H1 (cell line): ENCODE results near the gene CNIH3. TPM values are rescaled to one million over a fixed set of nuclear protein-coding genes. Genes with fewer than 3 reads are reported as not detected.

Experiments
- CTCF ChIA-PET: fragments of 300-600 bp; sonication (Branson Sonifier 250); formaldehyde crosslinking; loops from one replicate; lab custom pipeline; 2021; ENCODE audit not compliant: partially characterized antibody; lab: Charles Lee
- POLR2A ChIA-PET: fragments of 300-600 bp; sonication (Branson Sonifier 250); formaldehyde crosslinking; loops from one replicate; lab custom pipeline; 2021; ENCODE audit warnings: inconsistent platforms; ENCODE audit not compliant: partially characterized antibody; lab: Charles Lee
- DNase-seq, 2 experiments: peaks; one replicate each; pipeline versions ENCODE4 v3.0.0 to v3.0.0-alpha.2; 2010 to 2022; ENCODE audit warnings: low spot score in 2 of 2, low read depth in 1 of 2, mixed read lengths in 1 of 2
- FAIRE-seq: peaks from 2 replicates; lab custom pipeline; 2011; peaks lifted over from hg19 to GRCh38; lab: Jason Lieb, UNC
- H2AFZ ChIP-seq: 2 replicates; pipeline ENCODE4 v1.8.1; 2012; ENCODE audit warnings: low read length, inconsistent platforms
- H2AK5ac ChIP-seq: 2 replicates; pipeline ENCODE4 v1.6.1; 2013; ENCODE audit warnings: low read depth, low read length
- H2BK120ac ChIP-seq: replicated peaks from 2 replicates; pipeline ENCODE3; 2013; ENCODE audit warnings: low read depth, low read length, inconsistent platforms
- H2BK12ac ChIP-seq: 2 replicates; pipeline ENCODE4 v1.6.1; 2013; ENCODE audit warnings: low read depth, low read length
- H2BK15ac ChIP-seq: 2 replicates; pipeline ENCODE4 v1.6.1; 2013; ENCODE audit warnings: low read length
- H2BK20ac ChIP-seq: 2 replicates; pipeline ENCODE4 v1.6.1; 2013; ENCODE audit warnings: low read length
- H2BK5ac ChIP-seq: 2 replicates; pipeline ENCODE4 v1.6.1; 2013; ENCODE audit warnings: low read depth, low read length
- H3K14ac ChIP-seq: 2 replicates; pipeline ENCODE4 v1.6.1; 2013; ENCODE audit warnings: inconsistent platforms; ENCODE audit not compliant: insufficient read length
- H3K18ac ChIP-seq: 2 replicates; pipeline ENCODE4 v1.6.1; 2013; ENCODE audit warnings: low read length; ENCODE audit errors: extremely low read depth
- H3K23ac ChIP-seq: 2 replicates; pipeline ENCODE4 v1.6.1; 2013; ENCODE audit warnings: inconsistent platforms; ENCODE audit not compliant: insufficient read length
- H3K23me2 ChIP-seq: 2 replicates; pipeline ENCODE4 v1.6.1; 2013; ENCODE audit warnings: low read depth, low read length
- H3K27ac ChIP-seq: 2 replicates; pipeline ENCODE4 v1.6.1; 2011; ENCODE audit warnings: low read depth, low read length, inconsistent platforms
- H3K27me3 ChIP-seq, 4 experiments: replicated peaks in 1 of 4; 1 replicate in 1 of 4; 2 replicates in 3 of 4; pipeline versions ENCODE4 v1.6.1 to v1.8.1; 2011 to 2013; ENCODE audit warnings: low read length in 3 of 4, mild to moderate bottlenecking in 3 of 4, inconsistent platforms in 2 of 4, mixed read lengths in 2 of 4, moderate library complexity in 1 of 4; ENCODE audit not compliant: control insufficient read depth in 3 of 4, insufficient read depth in 3 of 4; ENCODE audit errors: extremely low read depth in 1 of 4
- H3K36me3 ChIP-seq, 4 experiments: 2 replicates each; pipeline versions ENCODE4 v1.6.1 to v1.8.1; 2011 to 2013; ENCODE audit warnings: mild to moderate bottlenecking in 4 of 4, low read length in 3 of 4, moderate library complexity in 2 of 4, control low read depth in 1 of 4, inconsistent platforms in 1 of 4; ENCODE audit not compliant: insufficient read depth in 4 of 4, control insufficient read depth in 2 of 4
- H3K4ac ChIP-seq: replicated peaks from 2 replicates; pipeline ENCODE3; 2013; ENCODE audit warnings: low read length, low read depth, mixed read lengths, inconsistent platforms; ENCODE audit not compliant: insufficient read length
- H3K4me1 ChIP-seq, 4 experiments: replicated peaks in 1 of 4; 1 replicate in 1 of 4; 2 replicates in 3 of 4; pipeline versions ENCODE4 v1.6.1 to v1.8.1; 2011 to 2013; ENCODE audit warnings: low read length in 3 of 4, inconsistent platforms in 2 of 4, mixed read lengths in 1 of 4; ENCODE audit not compliant: insufficient read depth in 4 of 4, control insufficient read depth in 3 of 4
- H3K4me2 ChIP-seq, 2 experiments: 2 replicates each; pipeline versions ENCODE4 v1.6.1 to v1.8.1; 2011 to 2013; ENCODE audit warnings: low read depth in 2 of 2, low read length in 2 of 2, control low read depth in 1 of 2, inconsistent platforms in 1 of 2, mild to moderate bottlenecking in 1 of 2; ENCODE audit not compliant: insufficient read depth in 1 of 2
- H3K4me3 ChIP-seq, 4 experiments: fragments of 200-600, 300-600 bp in 1 of 4; sonication (generic), shearing (Covaris generic), sonication (Bioruptor Twin) in 1 of 4; 2 replicates each; pipeline versions ENCODE4 v1.5.1 to v1.8.1; 2011 to 2016; ENCODE audit warnings: low read length in 4 of 4, low read depth in 3 of 4, control low read depth in 2 of 4, inconsistent platforms in 2 of 4, mild to moderate bottlenecking in 2 of 4, mixed read lengths in 1 of 4, moderate library complexity in 1 of 4; ENCODE audit not compliant: insufficient read depth in 2 of 4; ENCODE audit errors: extremely low read depth in 1 of 4
- H3K56ac ChIP-seq: replicated peaks from 2 replicates; pipeline ENCODE3; 2013; ENCODE audit warnings: low read depth, mild to moderate bottlenecking, mixed read lengths, low read length, inconsistent platforms; ENCODE audit not compliant: insufficient read length
- H3K79me1 ChIP-seq: 2 replicates; pipeline ENCODE4 v1.6.1; 2013; ENCODE audit warnings: low read depth, low read length, control low read depth
- H3K79me2 ChIP-seq, 2 experiments: 2 replicates each; pipeline versions ENCODE4 v1.6.1 to v1.8.1; 2012 to 2013; ENCODE audit warnings: low read length in 2 of 2, mild to moderate bottlenecking in 2 of 2, inconsistent platforms in 1 of 2; ENCODE audit not compliant: insufficient read depth in 2 of 2, control insufficient read depth in 1 of 2
- H3K9ac ChIP-seq, 4 experiments: replicated peaks in 1 of 4; 1 replicate in 1 of 4; 2 replicates in 3 of 4; pipeline versions ENCODE4 v1.6.1 to v1.8.1; 2011 to 2013; ENCODE audit warnings: low read depth in 3 of 4, low read length in 3 of 4, control low read depth in 2 of 4, mild to moderate bottlenecking in 2 of 4, moderate library complexity in 2 of 4, inconsistent platforms in 1 of 4; ENCODE audit errors: extremely low read depth in 1 of 4
- H3K9me3 ChIP-seq, 2 experiments: 2 replicates each; pipeline versions ENCODE4 v1.6.1 to v1.8.1; 2012 to 2013; ENCODE audit warnings: mild to moderate bottlenecking in 2 of 2, moderate library complexity in 2 of 2, control low read depth in 1 of 2, inconsistent platforms in 1 of 2, low read depth in 1 of 2, low read length in 1 of 2, mixed read lengths in 1 of 2; ENCODE audit not compliant: insufficient read depth in 2 of 2
- H4K20me1 ChIP-seq, 2 experiments: replicated peaks in 1 of 2; 2 replicates each; pipeline versions ENCODE3 to v1.8.1; 2011 to 2013; ENCODE audit warnings: inconsistent platforms in 2 of 2, low read length in 2 of 2, mild to moderate bottlenecking in 1 of 2; ENCODE audit not compliant: insufficient read depth in 2 of 2, control insufficient read depth in 1 of 2
- H4K5ac ChIP-seq: 2 replicates; pipeline ENCODE4 v1.6.1; 2013; ENCODE audit warnings: low read length, low read depth, mixed read lengths, inconsistent platforms; ENCODE audit not compliant: insufficient read length
- H4K8ac ChIP-seq: 2 replicates; pipeline ENCODE4 v1.8.0; 2013; ENCODE audit warnings: mild to moderate bottlenecking, moderate library complexity, low read length, inconsistent platforms; ENCODE audit not compliant: insufficient read depth; ENCODE audit errors: extremely low read depth
- H4K91ac ChIP-seq: replicated peaks from 2 replicates; pipeline ENCODE3; 2013; ENCODE audit warnings: low read length, mixed read lengths, inconsistent platforms; ENCODE audit not compliant: insufficient read length
- ASH2L ChIP-seq: fragments of 200-600, 300-600 bp; sonication (generic); IDR thresholded peaks from one replicate; pipeline ENCODE4 v1.7.1; 2017; ENCODE audit warnings: low read length
- BACH1 ChIP-seq: IDR thresholded peaks from 2 replicates; pipeline ENCODE4 v1.6.1; 2012; ENCODE audit warnings: low read length, improper control_type of control experiment
- CBX5 ChIP-seq: fragments of 300-800, 300-1000 bp; sonication (generic); IDR thresholded peaks from 2 replicates; pipeline ENCODE4 v1.7.1; 2016; ENCODE audit warnings: antibody characterized with exemption, low read length, low read depth
- CHD2 ChIP-seq: IDR thresholded peaks from 2 replicates; pipeline ENCODE4 v1.6.1; 2012; ENCODE audit warnings: low read length, improper control_type of control experiment
- HDAC2 ChIP-seq, 2 experiments: fragments of 300-600 bp in 1 of 2; sonication (generic) in 1 of 2; IDR thresholded peaks; 2 replicates each; pipeline ENCODE4 v1.6.1; 2011 to 2012; ENCODE audit warnings: low read depth in 2 of 2, low read length in 2 of 2, mild to moderate bottlenecking in 2 of 2, moderate library complexity in 2 of 2, borderline replicate concordance in 1 of 2, inconsistent platforms in 1 of 2
- JUN ChIP-seq: IDR thresholded peaks from 2 replicates; pipeline ENCODE4 v1.6.1; 2011; ENCODE audit warnings: low read depth, mild to moderate bottlenecking, improper control_type of control experiment, low read length
- MAFK ChIP-seq: IDR thresholded peaks from 2 replicates; pipeline ENCODE4 v1.6.1; 2012; ENCODE audit warnings: low read depth, mild to moderate bottlenecking, improper control_type of control experiment, low read length
- POU5F1 ChIP-seq: IDR thresholded peaks from 2 replicates; pipeline ENCODE4 v1.6.1; 2011; ENCODE audit warnings: low read depth, mild to moderate bottlenecking, low read length, moderate library complexity
- SIN3A ChIP-seq, 2 experiments: IDR thresholded peaks in 1 of 2; conservative IDR thresholded peaks in 1 of 2; 2 replicates each; pipeline ENCODE4 v1.6.1; 2011 to 2012; ENCODE audit warnings: low read length in 2 of 2, improper control_type of control experiment in 1 of 2, low read depth in 1 of 2, mild to moderate bottlenecking in 1 of 2
- SIX5 ChIP-seq: IDR thresholded peaks from 2 replicates; pipeline ENCODE4 v1.6.1; 2011; ENCODE audit warnings: mild to moderate bottlenecking, low read depth, low read length
- TEAD4 ChIP-seq: IDR thresholded peaks from 2 replicates; pipeline ENCODE4 v1.6.1; 2012; ENCODE audit warnings: low read depth, low read length, inconsistent platforms, mixed read lengths
- YY1 ChIP-seq: IDR thresholded peaks from 2 replicates; pipeline ENCODE4 v1.6.1; 2011; ENCODE audit warnings: low read depth, mild to moderate bottlenecking, low read length
- ZNF274 ChIP-seq: IDR thresholded peaks from 2 replicates; pipeline ENCODE4 v1.7.0; 2012; ENCODE audit warnings: low read length, borderline replicate concordance; ENCODE audit errors: extremely low read depth
- WGBS, 2 experiments: shearing (Covaris generic) in 1 of 2; methylation state at CpG; one replicate each; pipeline versions ENCODE4 v1.1.6 to v1.1.7; 2013 to 2015; ENCODE audit warnings: low lambda C conversion rate in 2 of 2, mixed read lengths in 2 of 2, inconsistent platforms in 1 of 2, low coverage in 1 of 2, missing lambda C conversion rate in 1 of 2; ENCODE audit not compliant: insufficient replicate concordance in 2 of 2, insufficient coverage in 1 of 2, insufficient read length in 1 of 2; ENCODE audit errors: extremely low coverage in 1 of 2, missing lambda C conversion rate in 1 of 2; 5-methylcytosine and 5-hydroxymethylcytosine counted together
- polyA plus RNA-seq, 7 experiments: library from polyadenylated mRNA; depleted of rRNA in 3 of 7; stranded (reverse) in 5 of 7; unstranded in 2 of 7; fragments of >200 nt in 5 of 7; fragments of 200-250 nt in 2 of 7; gene quantifications; 1 replicate in 5 of 7; 2 replicates in 1 of 7; 4 replicates in 1 of 7; pipeline versions ENCODE4 v1.2.1 to v1.2.3, GENCODE V29; 2011 to 2013; ENCODE audit warnings: missing spikeins in 2 of 7, mixed read lengths in 2 of 7
- total RNA-seq: library from RNA; stranded (reverse); fragmentation: NEBNext Ultra II Directional; extraction: Animal tissue kit (Norgen Biotek cat#: 25700); gene quantifications from 2 replicates; pipeline ENCODE4 v1.2.1, GENCODE V29; 2021

CNIH3 gene
- total and polyA plus RNA-seq, 2 of the 8 experiments (the other 6 are each of a cell fraction or from before 2014, with no cell fraction given) = 3.7 to 5.6 TPM

- Histone ChIP-seq H2BK15ac (no peak overlapping the region), H2BK5ac (no peak overlapping the region), H3K27ac (no peak overlapping the region), H3K9me3 (no peaks in the 10 kb centered on the region), H4K91ac (no peak overlapping the region), H2BK12ac (no peak overlapping the region), H3K18ac (no peak overlapping the region), H3K14ac (no peak overlapping the region), H4K20me1 (no peaks in the 10 kb centered on the region), H3K4me2 (no peak overlapping the region), H3K4ac (no peak overlapping the region), H2BK20ac (no peak overlapping the region), H2AFZ (no peak overlapping the region), H4K5ac (no peak overlapping the region), H3K56ac (no peak overlapping the region), H2AK5ac (no peak overlapping the region)
- CTCF ChIA-PET = interaction anchor here (0.6 to 2.5 kb wide), 6 partner anchors 10 to 562 kb away, joined by 3 to 9 read pairs (median 4); no protein-coding TSS in a partner anchor
- no peak for TF ChIP-seq CHD2
- TF ChIP-seq MAFK = no peak
- no peak for TF ChIP-seq ASH2L
- no peak for TF ChIP-seq POU5F1
- no peak for TF ChIP-seq SIN3A (conservative IDR thresholded peaks at IDR 0.05 in 1 of 2, IDR thresholded peaks at IDR 0.05 in 1 of 2; ENCODE audit: low read depth in 1 of 2, low read length in 2 of 2)
- no peak for TF ChIP-seq TEAD4
- TF ChIP-seq BACH1 = no peak
- no peak for TF ChIP-seq JUN
- no peak for TF ChIP-seq YY1
- TF ChIP-seq ZNF274 = no peak
- no peak for TF ChIP-seq SIX5
- TF ChIP-seq CBX5 = no peak
- TF ChIP-seq HDAC2 (IDR thresholded peaks at IDR 0.05; ENCODE audit: borderline replicate concordance in 1 of 2, low read depth in 2 of 2, low read length in 2 of 2) = no peak
- TF ChIP-seq, all 59 proteins: peak for 0
- H3K27me3 ChIP-seq = no peaks in the 10 kb centered on the region
- H3K4me1 ChIP-seq = 0 out of 7 replicates have a peak, but pooled peaks cover 0 to 2% (median 0%) of the 10 kb centered on the region in 4 experiments
- DNase-seq (no peak), FAIRE-seq (no peak)
- H2BK120ac ChIP-seq = no peak overlapping the region
- no peaks in the 10 kb centered on the region for H3K79me2 ChIP-seq
- H4K8ac ChIP-seq = no peak overlapping the region
- H3K4me3 ChIP-seq = no peak overlapping the region
- H3K23ac ChIP-seq = no peak overlapping the region
- no peaks in the 10 kb centered on the region for H3K79me1 ChIP-seq
- POLR2A ChIA-PET = no interaction called here
- H3K23me2 ChIP-seq = no peaks in the 10 kb centered on the region
- WGBS, 2 experiments = 77% methylated on average over 6 of the region's 6 CpGs; no CpG with 5 or more reads in 1 of the 2 experiments
- no peaks in the 10 kb centered on the region for H3K36me3 ChIP-seq
- no peak overlapping the region for H3K9ac ChIP-seq
Measured at GRCh38 chr1:224727351-224728289, 111.5 kb downstream of the CNIH3 start.
